ENCODE data around the gene PCDH11Y. TPM values are rescaled to one million over a fixed set of nuclear protein-coding genes. Genes with fewer than 3 reads are reported as not detected.
"Not testable (repeated sequence)": the region's sequence is repeated elsewhere in the genome, so short reads cannot be mapped to it uniquely, and the experiment has no call there.

Gene PCDH11Y
- total RNA-seq, 3 donors from 2014 or later: 1.4 to 2.2 TPM; not detected in 1

DNA sequence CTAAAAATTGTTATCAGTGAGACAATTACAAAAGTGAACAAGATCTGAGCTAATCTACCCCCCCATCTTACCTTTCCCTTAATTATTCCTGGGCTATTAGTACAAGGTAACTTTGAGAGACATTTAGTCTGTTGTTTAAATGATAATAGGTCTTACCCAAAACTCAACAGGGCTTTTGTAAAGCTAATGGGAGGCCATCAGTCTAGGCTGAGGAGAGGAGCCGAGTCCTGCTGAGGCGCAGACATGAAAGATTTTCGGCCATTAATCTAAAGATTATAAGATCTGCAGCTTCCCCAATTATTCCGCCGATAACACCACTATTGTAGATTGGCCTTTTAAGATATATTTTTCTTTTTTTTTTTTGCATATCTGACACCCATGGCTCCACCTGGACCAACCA, 708.6 kb downstream of the PCDH11Y start:
- H3K4me1 ChIP-seq (ENCODE audit: low read depth); intact Hi-C loops (cut with DNase I, micrococcal nuclease); H3K9me3 ChIP-seq; ATAC-seq; H3K4me3 ChIP-seq; DNase-seq; H3K36me3 ChIP-seq (ENCODE audit: low read depth): not testable (repeated sequence)

- DNase-seq; H3K4me3 ChIP-seq; H3K36me3 ChIP-seq (ENCODE audit: low read depth); H3K4me1 ChIP-seq (ENCODE audit: low read depth); intact Hi-C loops (cut with DNase I, micrococcal nuclease); H3K9me3 ChIP-seq; ATAC-seq: not testable (repeated sequence)
Measured at GRCh38 chrY:5709788-5710381, 709.8 kb downstream of the PCDH11Y start.

DNA sequence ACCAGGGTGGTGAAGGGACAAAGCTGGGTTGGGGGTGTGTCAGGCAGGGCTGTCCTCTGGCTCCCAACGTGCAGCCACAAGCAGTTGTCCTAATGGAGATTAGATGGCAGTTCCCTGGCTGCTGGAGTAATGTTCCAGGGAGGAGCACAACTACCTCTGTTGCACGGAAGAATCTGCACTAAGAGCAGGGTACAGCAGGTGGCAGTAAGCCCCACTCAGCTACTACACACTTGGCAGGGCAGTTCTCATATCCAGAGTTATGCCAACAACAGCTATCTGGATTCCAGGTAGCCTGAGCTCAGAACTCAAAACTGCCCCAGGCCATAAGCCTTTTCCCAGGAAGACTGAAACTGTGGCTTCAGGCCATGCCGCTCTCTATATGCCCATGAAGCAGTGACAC, 761.3 kb downstream of the PCDH11Y start:
- H3K4me1 ChIP-seq (ENCODE audit: low read depth); intact Hi-C loops (cut with DNase I, micrococcal nuclease); ATAC-seq; DNase-seq; H3K4me3 ChIP-seq; H3K36me3 ChIP-seq (ENCODE audit: low read depth); H3K9me3 ChIP-seq: not testable (repeated sequence)

DNA sequence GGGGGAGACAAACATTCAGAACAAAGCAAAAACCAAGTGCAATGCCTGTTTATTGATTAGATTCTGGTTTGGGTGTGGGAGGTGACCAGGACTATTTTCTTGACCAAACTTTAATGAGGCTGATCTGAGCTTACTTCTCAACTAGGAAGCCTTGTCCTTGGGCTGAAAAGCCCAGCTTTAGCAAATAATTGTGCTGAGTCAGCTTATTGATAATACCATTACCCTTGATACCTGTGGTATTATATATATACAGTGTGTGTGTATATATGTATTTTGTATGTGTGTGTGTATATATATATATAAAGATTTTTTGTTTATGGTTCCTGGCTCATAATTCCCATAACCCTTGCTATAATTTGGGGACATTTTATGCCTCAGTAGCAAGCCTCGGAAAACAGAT, 776.4 kb downstream of the PCDH11Y start:
- DNase-seq; ATAC-seq; H3K9me3 ChIP-seq; H3K4me3 ChIP-seq; intact Hi-C loops (cut with DNase I, micrococcal nuclease); H3K36me3 ChIP-seq (ENCODE audit: low read depth); H3K4me1 ChIP-seq (ENCODE audit: low read depth): not testable (repeated sequence)

Data from mucosa of descending colon (tissue), 3 donors.